NK-92 (cell line): Measurements from ENCODE around the gene SMARCA5.

Experiments used
- DNase-seq: peaks from one replicate; lab custom pipeline; 2025; ENCODE audit not compliant: unreplicated experiment; lab: John Stamatoyannopoulos, UW

SMARCA5 gene

GRCh38 chr4:143531380-143531779 is 17.9 kb downstream of the SMARCA5 start:
- no peak for DNase-seq

- no peak for DNase-seq
Observed at GRCh38 chr4:143531788-143532491, 18.4 kb downstream of the SMARCA5 start.

- no peak for DNase-seq
Observed at GRCh38 chr4:143538979-143539669, 25.6 kb downstream of the SMARCA5 start.

GRCh38 chr4:143539670-143540023 is 26.1 kb downstream of the SMARCA5 start:
- DNase-seq = no peak

- no peak for DNase-seq
Observed at GRCh38 chr4:143549928-143550327, 36.4 kb downstream of the SMARCA5 start.

GRCh38 chr4:143554728-143555597 is 41.5 kb downstream of the SMARCA5 start:
- DNase-seq = no peak

- no peak for DNase-seq
Observed at GRCh38 chr4:143555676-143556075, 42.2 kb downstream of the SMARCA5 start.

GRCh38 chr4:143558286-143558685 is 44.8 kb downstream of the SMARCA5 start:
- DNase-seq = no peak

- no peak for DNase-seq
Observed at GRCh38 chr4:143558823-143559756, 45.6 kb downstream of the SMARCA5 start.

- DNase-seq = no peak
Observed at GRCh38 chr4:143559757-143560147, 46.2 kb downstream of the SMARCA5 start.

GRCh38 chr4:143564472-143564871 is 51.0 kb downstream of the SMARCA5 start:
- DNase-seq = no peak

GRCh38 chr4:143575331-143575730 is 61.8 kb downstream of the SMARCA5 start:
- no peak for DNase-seq

- no peak for DNase-seq
Observed at GRCh38 chr4:143581331-143581946, 67.9 kb downstream of the SMARCA5 start.

GRCh38 chr4:143585548-143585947 is 72.0 kb downstream of the SMARCA5 start:
- no peak for DNase-seq

- no peak for DNase-seq
Observed at GRCh38 chr4:143586080-143586479, 72.6 kb downstream of the SMARCA5 start.

GRCh38 chr4:143587703-143588102 is 74.2 kb downstream of the SMARCA5 start:
- DNase-seq = no peak

- DNase-seq = no peak
Observed at GRCh38 chr4:143597276-143597675, 83.8 kb downstream of the SMARCA5 start.

GRCh38 chr4:143598816-143599215 is 85.3 kb downstream of the SMARCA5 start:
- no peak for DNase-seq

GRCh38 chr4:143599827-143600226 is 86.3 kb downstream of the SMARCA5 start:
- no peak for DNase-seq

- no peak for DNase-seq
Observed at GRCh38 chr4:143606480-143606879, 93.0 kb downstream of the SMARCA5 start.
